ENCODE data around the gene GNAS-AS1. TPM values are rescaled to one million over a fixed set of nuclear protein-coding genes. Genes with fewer than 3 reads are reported as not detected.

Gene GNAS-AS1
- total and polyA plus RNA-seq, 3 experiments from 2014 or later = 0.55 to 0.68 TPM; not detected in 1

DNA sequence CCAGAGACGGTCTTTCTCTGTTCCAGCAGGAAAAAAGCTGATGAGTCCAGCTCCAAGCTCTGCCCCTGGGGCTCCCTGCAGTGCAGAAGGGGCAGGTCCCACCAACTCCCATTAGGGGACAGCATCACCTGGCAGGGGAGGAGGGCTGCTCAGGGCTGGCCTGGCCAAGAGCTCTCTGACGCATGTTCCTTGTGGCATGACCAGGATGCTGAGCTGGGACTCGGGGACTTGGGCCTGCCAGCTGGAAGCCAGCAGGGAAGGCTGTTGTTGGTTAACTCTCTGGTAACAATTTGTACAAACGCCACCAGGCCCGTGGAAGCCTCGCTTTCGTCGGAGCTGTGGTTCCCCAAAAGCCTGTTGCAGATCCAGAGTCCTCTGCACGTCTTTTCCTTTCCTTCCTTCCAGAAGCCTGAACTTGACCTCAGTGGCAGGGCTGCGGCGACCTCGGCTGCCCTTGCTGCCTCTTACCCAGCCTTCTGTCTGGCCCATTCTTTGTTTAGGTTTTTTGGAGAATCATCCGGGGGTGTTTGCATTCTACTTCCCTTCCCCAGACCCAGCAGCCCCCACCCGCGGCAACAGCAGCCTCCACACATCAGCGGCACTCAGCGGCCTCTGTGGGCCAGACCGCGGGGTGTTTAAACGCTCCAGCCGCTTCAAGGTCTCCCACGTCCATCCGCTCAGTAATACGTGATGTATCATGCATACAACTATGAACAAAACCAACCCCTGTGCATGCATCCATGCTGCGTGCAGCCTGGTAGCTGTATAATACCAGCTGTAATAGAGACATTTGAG is 63.3 kb downstream of the GNAS-AS1 start:
- DNase-seq = no peak
- Histone ChIP-seq H3K36me3 (ENCODE audit: insufficient read depth, low read length) (no peaks in the 10 kb centered on the region), H3K4me1 (ENCODE audit: insufficient read depth, low read length) (no peaks in the 10 kb centered on the region), H3K9me3 (ENCODE audit: low read length) (no peaks in the 10 kb centered on the region), H3K27ac (ENCODE audit: low read depth, low read length) (no peak overlapping the region), H3K27me3 (ENCODE audit: insufficient read depth, low read length, poor library complexity, severe bottlenecking) (peaks cover 8% of the 10 kb centered on the region), H3K4me3 (ENCODE audit: low read length) (no peak overlapping the region)
- Mint-ChIP-seq H3K9me3 (no peaks in the 10 kb centered on the region), H3K27ac (no peak overlapping the region), H3K4me1 (no peaks in the 10 kb centered on the region), H3K4me3 (no peak overlapping the region), H3K27me3 (peaks cover 16 to 40% of the 10 kb centered on the region in 2 donors), H3K36me3 (no peaks in the 10 kb centered on the region)
- ChIA-PET CTCF (no interaction called here), POLR2A (no interaction called here)

DNA sequence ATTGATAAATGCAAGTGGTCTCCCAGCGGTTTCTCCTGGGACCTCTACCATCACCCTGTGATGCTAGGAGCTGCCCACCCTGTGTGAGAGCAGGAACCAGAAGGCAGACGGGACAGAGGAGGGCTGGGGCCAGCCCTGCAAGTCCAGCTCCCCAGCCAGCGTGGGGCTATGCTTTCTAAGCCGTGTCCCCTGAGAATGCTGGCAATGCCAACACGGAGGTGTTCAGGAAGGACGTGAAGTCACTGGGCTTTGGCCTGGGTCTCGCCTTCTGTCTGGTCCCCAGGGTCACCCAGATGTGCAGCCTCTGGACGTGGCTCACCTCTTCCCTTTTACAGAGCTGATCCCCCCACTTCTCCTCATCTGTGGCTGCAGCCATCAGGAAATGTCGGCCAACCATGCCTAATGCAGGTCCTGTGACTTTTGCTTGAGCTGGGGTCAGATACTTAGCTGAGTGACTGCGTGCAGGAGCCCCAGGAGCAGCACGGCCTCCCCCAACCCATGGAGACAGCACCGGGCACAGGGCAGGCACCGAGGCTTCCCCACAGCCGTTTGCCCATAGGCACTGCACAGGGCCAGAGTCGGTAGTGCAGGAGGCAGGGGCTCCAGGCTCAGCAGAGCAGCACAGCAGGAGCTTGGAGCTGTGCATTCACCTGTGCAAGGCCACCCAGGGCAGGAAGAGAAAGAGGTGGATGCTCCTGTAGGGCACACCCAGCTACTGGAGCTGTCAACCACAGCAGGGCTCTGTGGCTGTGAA is 66.2 kb downstream of the GNAS-AS1 start:
- Histone ChIP-seq H3K4me1 (ENCODE audit: insufficient read depth, low read length) (no peaks in the 10 kb centered on the region), H3K27me3 (ENCODE audit: insufficient read depth, low read length, poor library complexity, severe bottlenecking) (peaks cover 8% of the 10 kb centered on the region), H3K9me3 (ENCODE audit: low read length) (no peaks in the 10 kb centered on the region), H3K27ac (ENCODE audit: low read depth, low read length) (no peak overlapping the region), H3K4me3 (ENCODE audit: low read length) (no peak overlapping the region), H3K36me3 (ENCODE audit: insufficient read depth, low read length) (no peaks in the 10 kb centered on the region)
- Mint-ChIP-seq H3K4me3 (no peak overlapping the region), H3K27ac (no peak overlapping the region), H3K9me3 (no peaks in the 10 kb centered on the region), H3K36me3 (no peaks in the 10 kb centered on the region), H3K4me1 (no peaks in the 10 kb centered on the region), H3K27me3 (peaks cover 21 to 49% of the 10 kb centered on the region in 2 donors)
- ChIA-PET CTCF (no interaction called here), POLR2A (no interaction called here)
- DNase-seq = no peak

GRCh38 chr20:58783511-58784011 is 67.1 kb downstream of the GNAS-AS1 start:
- no peak overlapping the region for H3K4me3 ChIP-seq (ENCODE audit: low read length)
- DNase-seq = no peak
- H3K36me3 ChIP-seq (ENCODE audit: insufficient read depth, low read length) = no peaks in the 10 kb centered on the region
- ChIA-PET POLR2A (no interaction called here), CTCF (no interaction called here)
- no peaks in the 10 kb centered on the region for H3K36me3 Mint-ChIP-seq
- H3K4me3 Mint-ChIP-seq = no peak overlapping the region
- H3K27ac ChIP-seq (ENCODE audit: low read depth, low read length) = no peak overlapping the region
- peaks cover 8% of the 10 kb centered on the region for H3K27me3 ChIP-seq (ENCODE audit: insufficient read depth, low read length, poor library complexity, severe bottlenecking)
- no peaks in the 10 kb centered on the region for H3K9me3 Mint-ChIP-seq
- no peaks in the 10 kb centered on the region for H3K4me1 ChIP-seq (ENCODE audit: insufficient read depth, low read length)
- no peaks in the 10 kb centered on the region for H3K4me1 Mint-ChIP-seq
- no peak overlapping the region for H3K27ac Mint-ChIP-seq
- no peaks in the 10 kb centered on the region for H3K9me3 ChIP-seq (ENCODE audit: low read length)
- H3K27me3 Mint-ChIP-seq = peaks cover 21 to 47% of the 10 kb centered on the region in 2 donors

DNA sequence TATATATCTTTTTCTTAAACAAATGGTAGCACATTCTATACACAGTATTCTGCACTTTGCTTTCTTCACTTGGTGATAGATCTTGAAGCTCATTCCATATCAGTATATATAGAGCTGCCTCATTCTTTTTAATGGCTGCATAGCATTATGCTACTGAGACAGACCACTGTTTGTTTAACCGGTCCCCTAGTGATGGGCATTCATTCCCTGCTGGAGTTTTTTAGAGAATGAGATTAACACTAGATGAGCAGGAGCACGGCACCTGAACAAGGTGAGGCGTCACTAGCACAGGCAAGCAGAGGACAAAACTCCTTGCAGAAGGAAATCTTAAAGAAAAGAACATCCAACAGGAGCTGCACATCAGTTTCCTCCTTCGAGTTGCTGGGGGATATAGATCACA is 69.6 kb downstream of the GNAS-AS1 start:
- no peaks in the 10 kb centered on the region for H3K9me3 ChIP-seq (ENCODE audit: low read length)
- no peak overlapping the region for H3K4me3 Mint-ChIP-seq
- no peaks in the 10 kb centered on the region for H3K4me1 ChIP-seq (ENCODE audit: insufficient read depth, low read length)
- no peaks in the 10 kb centered on the region for H3K36me3 ChIP-seq (ENCODE audit: insufficient read depth, low read length)
- DNase-seq = no peak
- H3K4me1 Mint-ChIP-seq = no peaks in the 10 kb centered on the region
- no peak overlapping the region for H3K27ac Mint-ChIP-seq
- ChIA-PET CTCF (no interaction called here), POLR2A (no interaction called here)
- peaks cover 8% of the 10 kb centered on the region for H3K27me3 ChIP-seq (ENCODE audit: insufficient read depth, low read length, poor library complexity, severe bottlenecking)
- peaks cover 20 to 51% of the 10 kb centered on the region in 2 donors for H3K27me3 Mint-ChIP-seq
- H3K27ac ChIP-seq (ENCODE audit: low read depth, low read length) = no peak overlapping the region
- no peaks in the 10 kb centered on the region for H3K36me3 Mint-ChIP-seq
- H3K9me3 Mint-ChIP-seq = no peaks in the 10 kb centered on the region
- H3K4me3 ChIP-seq (ENCODE audit: low read length) = no peak overlapping the region

DNA sequence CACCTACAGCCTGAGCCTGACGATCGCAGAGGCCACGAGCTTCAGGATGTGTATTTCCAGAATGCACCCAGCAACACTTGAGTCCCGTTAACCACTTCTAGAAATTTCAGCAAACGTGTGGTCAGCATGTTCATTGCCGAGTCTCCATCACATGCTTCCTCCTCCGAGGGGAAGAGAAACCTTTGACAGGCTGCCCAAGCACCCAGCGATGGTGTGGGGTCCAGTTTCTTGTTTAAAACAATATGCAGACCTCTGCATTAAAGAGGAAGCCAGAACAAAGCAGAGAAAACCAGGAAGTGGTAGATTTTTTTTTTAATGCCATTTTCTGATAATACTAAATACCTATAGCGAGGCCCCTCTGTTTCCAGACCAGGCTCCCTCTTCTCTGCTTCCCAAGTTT is 71.9 kb downstream of the GNAS-AS1 start:
- Histone ChIP-seq H3K4me1 (ENCODE audit: insufficient read depth, low read length) (no peaks in the 10 kb centered on the region), H3K36me3 (ENCODE audit: insufficient read depth, low read length) (no peaks in the 10 kb centered on the region), H3K9me3 (ENCODE audit: low read length) (no peaks in the 10 kb centered on the region), H3K27ac (ENCODE audit: low read depth, low read length) (no peak overlapping the region), H3K27me3 (ENCODE audit: insufficient read depth, low read length, poor library complexity, severe bottlenecking) (peaks cover 4% of the 10 kb centered on the region), H3K4me3 (ENCODE audit: low read length) (no peak overlapping the region)
- Mint-ChIP-seq H3K9me3 (no peaks in the 10 kb centered on the region), H3K36me3 (no peaks in the 10 kb centered on the region), H3K27me3 (peaks cover 9 to 37% of the 10 kb centered on the region in 2 donors), H3K4me3 (no peak overlapping the region), H3K4me1 (no peaks in the 10 kb centered on the region), H3K27ac (no peak overlapping the region)
- ChIA-PET POLR2A (no interaction called here), CTCF (no interaction called here)
- DNase-seq = no peak

- CTCF ChIA-PET = no interaction called here
- H3K9me3 Mint-ChIP-seq = no peaks in the 10 kb centered on the region
- Histone ChIP-seq H3K27ac (ENCODE audit: low read depth, low read length) (no peak overlapping the region), H3K9me3 (ENCODE audit: low read length) (no peaks in the 10 kb centered on the region), H3K27me3 (ENCODE audit: insufficient read depth, low read length, poor library complexity, severe bottlenecking) (no peaks in the 10 kb centered on the region), H3K4me1 (ENCODE audit: insufficient read depth, low read length) (no peaks in the 10 kb centered on the region), H3K4me3 (ENCODE audit: low read length) (no peak overlapping the region), H3K36me3 (ENCODE audit: insufficient read depth, low read length) (no peaks in the 10 kb centered on the region)
- H3K36me3 Mint-ChIP-seq = no peaks in the 10 kb centered on the region
- no peaks in the 10 kb centered on the region for H3K4me1 Mint-ChIP-seq
- H3K4me3 Mint-ChIP-seq = no peak overlapping the region
- H3K27ac Mint-ChIP-seq = no peak overlapping the region
- POLR2A ChIA-PET = no interaction called here
- peaks cover 12 to 36% of the 10 kb centered on the region in 2 donors for H3K27me3 Mint-ChIP-seq
- DNase-seq = no peak
These were observed 73.0 kb downstream of the GNAS-AS1 start for GRCh38 chr20:58777657-58778056.

DNA sequence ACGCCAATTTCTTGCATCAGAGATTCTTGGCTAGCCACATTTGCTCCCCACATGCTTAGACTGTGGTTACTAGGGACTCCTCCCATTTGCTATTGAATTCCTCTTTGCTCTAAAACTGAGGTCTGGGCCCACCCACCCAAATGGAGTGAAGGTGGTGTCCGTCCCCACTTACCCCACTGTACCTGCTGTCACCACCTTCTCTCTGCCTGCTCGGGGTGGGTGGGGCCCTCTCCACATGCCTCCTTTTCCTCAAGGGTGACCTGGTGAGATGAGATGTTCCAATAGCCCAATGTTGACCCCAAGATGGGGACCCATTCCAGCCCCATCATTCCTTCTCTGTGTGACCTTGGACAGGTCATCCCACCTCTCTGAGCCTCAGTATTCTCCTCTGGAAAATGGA is 74.6 kb downstream of the GNAS-AS1 start:
- CTCF ChIA-PET = no interaction called here
- Histone ChIP-seq H3K9me3 (ENCODE audit: low read length) (no peaks in the 10 kb centered on the region), H3K4me3 (ENCODE audit: low read length) (no peak overlapping the region), H3K27ac (ENCODE audit: low read depth, low read length) (no peak overlapping the region), H3K4me1 (ENCODE audit: insufficient read depth, low read length) (no peaks in the 10 kb centered on the region), H3K36me3 (ENCODE audit: insufficient read depth, low read length) (no peaks in the 10 kb centered on the region), H3K27me3 (ENCODE audit: insufficient read depth, low read length, poor library complexity, severe bottlenecking) (no peaks in the 10 kb centered on the region)
- H3K36me3 Mint-ChIP-seq = no peaks in the 10 kb centered on the region
- H3K4me1 Mint-ChIP-seq = no peaks in the 10 kb centered on the region
- H3K4me3 Mint-ChIP-seq = no peak overlapping the region
- no peak for DNase-seq
- no peak overlapping the region for H3K27ac Mint-ChIP-seq
- H3K9me3 Mint-ChIP-seq = no peaks in the 10 kb centered on the region
- POLR2A ChIA-PET = no interaction called here
- H3K27me3 Mint-ChIP-seq = peaks cover 17 to 35% of the 10 kb centered on the region in 2 donors

DNA sequence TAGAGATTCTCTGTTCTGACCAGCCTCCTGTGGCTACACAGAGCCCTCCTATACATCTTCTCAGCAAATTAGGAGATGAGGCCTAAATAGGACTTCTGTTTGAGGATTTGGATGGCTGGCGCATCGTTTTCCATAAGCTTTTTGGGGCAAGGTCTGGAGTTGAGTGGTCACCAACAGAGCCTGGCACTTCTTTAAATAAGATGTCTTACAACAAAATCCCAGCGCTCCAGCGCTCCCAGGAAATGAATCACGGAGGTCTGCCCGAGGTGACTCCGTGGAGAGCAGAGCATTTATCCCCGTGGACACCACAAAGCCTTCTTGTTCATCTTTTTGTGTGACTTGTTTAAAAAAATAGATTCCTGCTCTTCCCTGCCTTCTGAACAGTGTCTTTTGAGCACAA is 75.3 kb downstream of the GNAS-AS1 start:
- Mint-ChIP-seq H3K27me3 (peaks cover 22 to 40% of the 10 kb centered on the region in 2 donors), H3K36me3 (no peaks in the 10 kb centered on the region), H3K9me3 (no peaks in the 10 kb centered on the region), H3K4me3 (no peak overlapping the region), H3K27ac (no peak overlapping the region), H3K4me1 (no peaks in the 10 kb centered on the region)
- no peaks in the 10 kb centered on the region for H3K27me3 ChIP-seq (ENCODE audit: insufficient read depth, low read length, poor library complexity, severe bottlenecking)
- no peak overlapping the region for H3K4me3 ChIP-seq (ENCODE audit: low read length)
- no peak overlapping the region for H3K27ac ChIP-seq (ENCODE audit: low read depth, low read length)
- no peaks in the 10 kb centered on the region for H3K9me3 ChIP-seq (ENCODE audit: low read length)
- ChIA-PET POLR2A (no interaction called here), CTCF (no interaction called here)
- DNase-seq = no peak
- no peaks in the 10 kb centered on the region for H3K36me3 ChIP-seq (ENCODE audit: insufficient read depth, low read length)
- H3K4me1 ChIP-seq (ENCODE audit: insufficient read depth, low read length) = no peaks in the 10 kb centered on the region
